Measurements from ENCODE around the gene HCK.

The HCK gene

GRCh38 chr20:32130352-32130751 lies 78.3 kb downstream of the HCK start:
- DNase-seq (ENCODE audit: low read depth): no peak

- DNase-seq (ENCODE audit: low read depth): no peak
Observed at GRCh38 chr20:32130965-32131364, 78.9 kb downstream of the HCK start.

DNA sequence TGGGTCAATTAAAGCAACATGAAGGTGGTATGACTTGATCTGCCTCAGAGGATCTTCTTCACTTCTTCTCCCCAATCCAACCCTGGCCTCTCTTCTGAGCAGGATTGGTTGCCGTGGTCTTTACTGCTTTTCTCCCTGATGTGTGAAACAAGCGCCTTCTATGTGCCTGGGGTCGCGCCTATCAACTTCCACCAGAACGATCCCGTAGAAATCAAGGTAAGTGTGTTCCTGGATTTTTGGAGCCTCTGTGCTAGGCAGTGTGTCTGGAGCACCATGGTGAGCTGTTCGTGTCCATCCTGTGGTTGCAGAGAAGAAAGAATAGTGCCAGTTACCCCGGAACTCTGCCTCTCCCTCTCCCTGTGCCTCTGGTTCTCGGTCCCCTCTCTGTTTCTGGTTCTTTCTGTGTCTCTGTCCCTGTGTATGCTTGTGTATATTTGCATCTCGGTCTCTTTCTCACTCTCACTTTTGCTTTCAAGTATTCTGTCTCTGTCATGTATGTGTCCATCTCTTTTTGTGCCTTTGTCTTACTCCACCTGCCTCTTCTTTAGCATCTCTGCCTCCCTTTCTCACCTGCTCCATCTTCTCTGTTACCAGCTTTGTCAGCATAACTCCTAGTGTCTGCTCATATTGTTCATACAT lies 81.0 kb downstream of the HCK start:
- DNase-seq (ENCODE audit: low read depth): no peak

- DNase-seq (ENCODE audit: low read depth): no peak
Observed at GRCh38 chr20:32134026-32134425, 82.0 kb downstream of the HCK start.

- no peak for DNase-seq (ENCODE audit: low read depth)
Observed at GRCh38 chr20:32135983-32136515, 84.0 kb downstream of the HCK start.

- no peak for DNase-seq (ENCODE audit: low read depth)
Observed at GRCh38 chr20:32138921-32139320, 86.9 kb downstream of the HCK start.

GRCh38 chr20:32139947-32140346 lies 87.9 kb downstream of the HCK start:
- DNase-seq (ENCODE audit: low read depth): no peak

GRCh38 chr20:32140603-32141002 lies 88.6 kb downstream of the HCK start:
- DNase-seq (ENCODE audit: low read depth): no peak

- no peak for DNase-seq (ENCODE audit: low read depth)
Observed at GRCh38 chr20:32141465-32141980, 89.5 kb downstream of the HCK start.

- DNase-seq (ENCODE audit: low read depth): no peak
Observed at GRCh38 chr20:32142088-32142487, 90.0 kb downstream of the HCK start.

DNA sequence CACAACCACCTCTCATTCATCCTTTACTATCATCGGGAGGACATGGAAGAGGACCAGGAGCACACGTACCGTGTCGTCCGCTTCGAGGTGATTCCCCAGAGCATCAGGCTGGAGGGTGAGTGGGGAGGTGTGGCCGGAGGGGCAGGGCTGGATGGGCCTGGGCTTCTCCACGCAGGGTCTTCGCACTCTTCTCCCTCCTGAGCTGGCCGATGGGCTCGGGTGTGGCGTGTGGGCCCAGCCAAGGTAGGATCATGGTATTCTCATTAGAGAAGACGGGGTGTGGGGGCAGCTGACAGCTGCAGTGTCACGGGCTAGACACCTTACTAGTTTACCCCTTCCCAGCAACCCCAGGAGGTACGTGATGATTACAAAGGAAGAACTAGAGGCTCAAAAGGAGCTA lies 90.9 kb downstream of the HCK start:
- no peak for DNase-seq (ENCODE audit: low read depth)

GRCh38 chr20:32144898-32145662 lies 93.0 kb downstream of the HCK start:
- DNase-seq (ENCODE audit: low read depth): no peak

DNA sequence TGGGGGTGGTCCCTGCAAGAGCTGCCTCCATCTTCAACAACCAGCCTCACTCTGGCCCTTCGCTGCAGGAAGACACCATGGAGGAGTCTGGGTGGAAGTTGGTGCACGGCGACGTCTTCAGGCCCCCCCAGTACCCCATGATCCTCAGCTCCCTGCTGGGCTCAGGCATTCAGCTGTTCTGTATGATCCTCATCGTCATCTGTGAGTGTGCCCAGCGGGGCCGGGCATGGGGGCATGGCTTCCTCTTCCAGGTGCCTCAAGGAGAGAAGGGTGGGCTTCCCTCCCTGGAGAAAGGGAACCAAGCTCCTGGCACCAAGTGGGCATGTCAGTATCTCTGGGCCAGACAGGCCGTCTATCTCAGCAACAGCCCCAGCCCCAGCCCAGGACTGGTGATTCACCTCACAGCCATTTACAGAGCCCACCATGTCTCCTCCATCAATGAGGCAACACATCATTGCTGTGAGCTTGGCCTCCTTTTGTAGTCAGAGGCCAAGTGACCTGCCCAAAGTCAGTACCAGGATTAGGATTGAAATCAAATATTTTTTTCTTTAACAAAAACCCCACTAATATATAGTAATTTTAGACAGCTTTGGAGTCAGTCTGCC lies 97.6 kb downstream of the HCK start:
- DNase-seq (ENCODE audit: low read depth): no peak

- no peak for DNase-seq (ENCODE audit: low read depth)
Observed at GRCh38 chr20:32150291-32150848, 98.3 kb downstream of the HCK start.
